ENCODE results near the gene CDCA5.

The CDCA5 gene

GRCh38 chr11:65125197-65126056 lies 41.6 kb upstream of the CDCA5 start:
- DNase-seq = no peak
- in situ Hi-C loops (cut with HindIII; ENCODE audit: low pct_ligation_motif_present, low sequenced_read_pairs) = no loop called here
- H3K36me3 ChIP-seq (replicated peaks) = peaks cover 65% of the 10 kb centered on the region

DNA sequence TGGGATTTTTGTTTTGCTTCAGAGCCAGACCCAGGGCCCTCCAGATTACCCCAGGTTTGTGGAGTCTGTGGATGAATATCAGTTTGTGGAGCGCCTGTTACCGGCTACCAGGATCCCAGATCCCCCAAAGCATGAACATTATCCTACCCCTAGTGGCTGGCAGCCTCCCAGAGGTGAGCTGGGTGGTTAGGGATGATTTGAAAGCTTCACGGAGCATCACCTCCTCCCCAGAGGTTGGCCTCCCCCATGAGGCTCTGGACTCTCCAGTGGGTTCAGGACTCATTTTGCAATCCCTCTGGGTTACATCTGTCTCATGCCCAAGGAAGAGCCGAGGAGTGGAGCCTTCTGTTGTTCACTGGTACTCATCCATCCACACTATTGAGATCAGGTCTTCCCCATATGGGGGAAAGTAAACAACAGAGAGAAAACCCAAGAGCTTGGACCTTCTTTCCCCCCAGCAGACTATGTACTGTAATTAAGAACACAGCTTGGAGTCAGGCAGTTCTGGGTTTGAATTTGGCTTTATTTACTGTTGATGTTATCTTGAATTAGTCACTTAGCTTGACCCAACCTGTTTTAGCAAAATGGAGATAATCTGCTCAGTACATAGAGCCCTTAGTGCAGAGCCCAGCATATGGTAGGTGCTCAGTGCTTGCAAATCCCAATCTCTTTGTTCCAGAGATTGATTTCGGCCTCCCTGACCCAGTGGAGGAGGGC lies 40.8 kb upstream of the CDCA5 start:
- Histone ChIP-seq H3K27ac (no peak overlapping the region), H3K36me3 (replicated peaks) (peaks cover 65% of the 10 kb centered on the region)
- in situ Hi-C loops (cut with HindIII; ENCODE audit: low pct_ligation_motif_present, low sequenced_read_pairs) = no loop called here

More at GRCh38 chr11:65125197-65126056, 41.6 kb upstream of the CDCA5 start:
- no peaks in the 10 kb centered on the region for H3K27me3 ChIP-seq (replicated peaks)
- H3K4me3 ChIP-seq (ENCODE audit: low read depth, low read length) = no peak overlapping the region
- no peak for TF ChIP-seq CTCF (IDR thresholded peaks at IDR 0.05; ENCODE audit: low read depth, low read length, missing control alignments)
- H3K27ac ChIP-seq = no peak overlapping the region

GRCh38 chr11:65121865-65122696 lies 38.2 kb upstream of the CDCA5 start, which contains the start of the genes FAU and MRPL49:
Gene FAU, minus strand, starts transcription at chr11:65122134. Its CDS starts 321 bp downstream, at chr11:65121813.
Gene MRPL49, plus strand, starts transcription at chr11:65122321. Its CDS starts 26 bp downstream, at chr11:65122347.
- TF ChIP-seq CTCF (IDR thresholded peaks at IDR 0.05; ENCODE audit: low read depth, low read length, missing control alignments) = no peak
- peak within 1 kb of the TSS; percentile 67 for H3K27ac ChIP-seq
- H3K36me3 ChIP-seq (replicated peaks) = peaks cover 59% of the 10 kb centered on the region
- H3K27me3 ChIP-seq (replicated peaks) = no peaks in the 10 kb centered on the region
- in situ Hi-C loops (cut with HindIII; ENCODE audit: low pct_ligation_motif_present, low sequenced_read_pairs) = no loop called here
- DNase-seq = peak; percentile 96
- H3K4me3 ChIP-seq (ENCODE audit: low read depth, low read length) = peak within 1 kb of the TSS; percentile 71

More for the DNA sequence above, 40.8 kb upstream of the CDCA5 start:
- no peak for TF ChIP-seq CTCF (IDR thresholded peaks at IDR 0.05; ENCODE audit: low read depth, low read length, missing control alignments)
- H3K27me3 ChIP-seq (replicated peaks) = no peaks in the 10 kb centered on the region
- DNase-seq = no peak
- no peak overlapping the region for H3K4me3 ChIP-seq (ENCODE audit: low read depth, low read length)

GRCh38 chr11:65121447-65121864 lies 37.6 kb upstream of the CDCA5 start:
- no peaks in the 10 kb centered on the region for H3K27me3 ChIP-seq (replicated peaks)
- peak; percentile 3 for TF ChIP-seq CTCF (IDR thresholded peaks at IDR 0.05; ENCODE audit: low read depth, low read length, missing control alignments)
- in situ Hi-C loops (cut with HindIII; ENCODE audit: low pct_ligation_motif_present, low sequenced_read_pairs) = no loop called here
- H3K36me3 ChIP-seq (replicated peaks) = peaks cover 54% of the 10 kb centered on the region
- no peak for DNase-seq
- H3K4me3 ChIP-seq (ENCODE audit: low read depth, low read length) = peak overlapping the region; percentile 71
- peak overlapping the region; percentile 67 for H3K27ac ChIP-seq

GRCh38 chr11:65120831-65121230 lies 37.0 kb upstream of the CDCA5 start:
- no peak for DNase-seq
- peaks cover 51% of the 10 kb centered on the region for H3K36me3 ChIP-seq (replicated peaks)
- in situ Hi-C loops (cut with HindIII; ENCODE audit: low pct_ligation_motif_present, low sequenced_read_pairs) = no loop called here
- TF ChIP-seq CTCF (IDR thresholded peaks at IDR 0.05; ENCODE audit: low read depth, low read length, missing control alignments) = no peak
- H3K4me3 ChIP-seq (ENCODE audit: low read depth, low read length) = peak overlapping the region; percentile 71
- H3K27me3 ChIP-seq (replicated peaks) = no peaks in the 10 kb centered on the region
- H3K27ac ChIP-seq = no peak overlapping the region

Measured in brain microvascular endothelial cell (primary cell).